Activated CD4-positive, alpha-beta T cell treated with anti-CD3 and anti-CD28 coated beads, Interleukin-2, amount 10 ng/mL, durations not matched to agents 7 days and 5 days (primary cell): ENCODE measurements around the gene RPS6KA3. TPM values are rescaled to one million over a fixed set of nuclear protein-coding genes. Genes with fewer than 3 reads are reported as not detected.
"Not testable (repeated sequence)": the region's sequence is repeated elsewhere in the genome, so short reads cannot be mapped to it uniquely, and the experiment has no call there.

ENCODE experiments used
- CTCF ChIA-PET: fragments of 350-600 bp; sonication (Branson Sonifier 250); formaldehyde crosslinking; loops from one replicate; lab custom pipeline; 2021; ENCODE audit warnings: antibody characterized with exemption; lab: Charles Lee
- POLR2A ChIA-PET: fragments of 350-600 bp; sonication (Branson Sonifier 250); formaldehyde crosslinking; loops from one replicate; lab custom pipeline; 2021; ENCODE audit warnings: antibody characterized with exemption; lab: Charles Lee
- DNase-seq: peaks from one replicate; pipeline ENCODE4 v3.0.0-alpha.2; 2020
- H3K27ac Mint-ChIP-seq: one replicate; pipeline ENCODE4 v1.8.0; 2021; ENCODE audit warnings: mild to moderate bottlenecking, moderate library complexity, mixed read lengths
- H3K27me3 Mint-ChIP-seq: one replicate; pipeline ENCODE4 v1.8.0; 2021; ENCODE audit warnings: mixed read lengths
- H3K36me3 Mint-ChIP-seq: one replicate; pipeline ENCODE4 v1.8.0; 2021; ENCODE audit warnings: low read depth, mixed read lengths
- H3K4me1 Mint-ChIP-seq: one replicate; pipeline ENCODE4 v1.8.0; 2021; ENCODE audit warnings: mixed read lengths
- H3K4me3 Mint-ChIP-seq: one replicate; pipeline ENCODE4 v1.8.0; 2021; ENCODE audit warnings: mild to moderate bottlenecking, moderate library complexity, mixed read lengths
- H3K9me3 Mint-ChIP-seq: one replicate; pipeline ENCODE4 v1.8.0; 2021; ENCODE audit warnings: mixed read lengths
- total RNA-seq, 2 experiments: library from RNA; stranded (reverse); gene quantifications; one replicate each; pipeline ENCODE4 v1.2.3, GENCODE V29; 2021

Gene RPS6KA3
- total RNA-seq, 2 experiments from 2014 or later, result 70.9 to 76.2 TPM

- H3K36me3 Mint-ChIP-seq, H3K27ac Mint-ChIP-seq, H3K9me3 Mint-ChIP-seq, CTCF ChIA-PET, POLR2A ChIA-PET, H3K27me3 Mint-ChIP-seq, DNase-seq, H3K4me1 Mint-ChIP-seq, H3K4me3 Mint-ChIP-seq: not testable (repeated sequence)
These were observed 139.3 kb downstream of the RPS6KA3 start for GRCh38 chrX:20127440-20127839.

GRCh38 chrX:20126833-20127232 is 139.9 kb downstream of the RPS6KA3 start:
- DNase-seq, H3K27ac Mint-ChIP-seq, CTCF ChIA-PET, H3K4me3 Mint-ChIP-seq, H3K36me3 Mint-ChIP-seq, POLR2A ChIA-PET, H3K4me1 Mint-ChIP-seq, H3K9me3 Mint-ChIP-seq, H3K27me3 Mint-ChIP-seq: not testable (repeated sequence)

GRCh38 chrX:20124964-20125363 is 141.7 kb downstream of the RPS6KA3 start:
- CTCF ChIA-PET, result no interaction called here
- no peaks in the 10 kb centered on the region for H3K9me3 Mint-ChIP-seq
- no peaks in the 10 kb centered on the region for H3K4me1 Mint-ChIP-seq
- no peak for DNase-seq
- H3K4me3 Mint-ChIP-seq, result no peak overlapping the region
- H3K27me3 Mint-ChIP-seq, result no peaks in the 10 kb centered on the region
- H3K27ac Mint-ChIP-seq, result no peak overlapping the region
- H3K36me3 Mint-ChIP-seq, result peaks cover 5% of the 10 kb centered on the region
- POLR2A ChIA-PET, result no interaction called here

- ChIA-PET POLR2A (no interaction called here), CTCF (no interaction called here)
- no peak overlapping the region for H3K4me3 Mint-ChIP-seq
- DNase-seq, result no peak
- H3K27me3 Mint-ChIP-seq, result peaks cover 17% of the 10 kb centered on the region
- no peaks in the 10 kb centered on the region for H3K36me3 Mint-ChIP-seq
- peaks cover 13% of the 10 kb centered on the region for H3K4me1 Mint-ChIP-seq
- no peaks in the 10 kb centered on the region for H3K9me3 Mint-ChIP-seq
- H3K27ac Mint-ChIP-seq, result no peak overlapping the region
These were observed 148.5 kb downstream of the RPS6KA3 start for GRCh38 chrX:20118065-20118824.

GRCh38 chrX:20116577-20117240 is 150.0 kb downstream of the RPS6KA3 start, which contains the start of gene MAP7D2:
Gene MAP7D2 (minus strand): TSS chrX:20116907. CDS start chrX:20116879, 28 bp downstream.
- H3K27me3 Mint-ChIP-seq, result peaks cover 17% of the 10 kb centered on the region
- H3K4me3 Mint-ChIP-seq, result no peak within 1 kb of the TSS
- no peaks in the 10 kb centered on the region for H3K36me3 Mint-ChIP-seq
- CTCF ChIA-PET, result no interaction called here
- H3K9me3 Mint-ChIP-seq, result no peaks in the 10 kb centered on the region
- peaks cover 13% of the 10 kb centered on the region for H3K4me1 Mint-ChIP-seq
- H3K27ac Mint-ChIP-seq, result no peak within 1 kb of the TSS
- POLR2A ChIA-PET, result no interaction called here
- no peak for DNase-seq

GRCh38 chrX:20116087-20116576 is 150.6 kb downstream of the RPS6KA3 start:
- Mint-ChIP-seq H3K9me3 (no peaks in the 10 kb centered on the region), H3K27me3 (peaks cover 17% of the 10 kb centered on the region), H3K4me1 (peaks cover 13% of the 10 kb centered on the region), H3K4me3 (no peak overlapping the region), H3K27ac (no peak overlapping the region), H3K36me3 (no peaks in the 10 kb centered on the region)
- POLR2A ChIA-PET, result no interaction called here
- CTCF ChIA-PET, result no interaction called here
- no peak for DNase-seq

GRCh38 chrX:20112022-20112774 is 154.5 kb downstream of the RPS6KA3 start:
- H3K27me3 Mint-ChIP-seq, result peaks cover 14% of the 10 kb centered on the region
- H3K4me3 Mint-ChIP-seq, result no peak overlapping the region
- ChIA-PET CTCF (interaction anchor here (0.7 kb wide), 1 partner anchor 100 kb away, joined by 3 read pairs; no protein-coding TSS in a partner anchor), POLR2A (no interaction called here)
- no peak for DNase-seq
- no peaks in the 10 kb centered on the region for H3K36me3 Mint-ChIP-seq
- no peaks in the 10 kb centered on the region for H3K9me3 Mint-ChIP-seq
- H3K27ac Mint-ChIP-seq, result no peak overlapping the region
- peaks cover 13% of the 10 kb centered on the region for H3K4me1 Mint-ChIP-seq

- DNase-seq, result no peak
- CTCF ChIA-PET, result no interaction called here
- H3K27me3 Mint-ChIP-seq, result peaks cover 13% of the 10 kb centered on the region
These were observed 155.4 kb downstream of the RPS6KA3 start for GRCh38 chrX:20111271-20111670.

GRCh38 chrX:20101934-20102581 is 164.7 kb downstream of the RPS6KA3 start:
- Mint-ChIP-seq H3K4me1 (no peaks in the 10 kb centered on the region), H3K4me3 (no peak overlapping the region), H3K9me3 (no peaks in the 10 kb centered on the region), H3K27me3 (no peaks in the 10 kb centered on the region), H3K27ac (no peak overlapping the region), H3K36me3 (no peaks in the 10 kb centered on the region)
- no peak for DNase-seq
- CTCF ChIA-PET, result interaction anchor here (0.7 kb wide), 1 partner anchor 197 kb away, joined by 3 read pairs; no protein-coding TSS in a partner anchor
- POLR2A ChIA-PET, result no interaction called here

More at GRCh38 chrX:20111271-20111670, 155.4 kb downstream of the RPS6KA3 start:
- Mint-ChIP-seq H3K9me3 (no peaks in the 10 kb centered on the region), H3K4me3 (no peak overlapping the region), H3K27ac (no peak overlapping the region), H3K36me3 (no peaks in the 10 kb centered on the region), H3K4me1 (peaks cover 12% of the 10 kb centered on the region)
- POLR2A ChIA-PET, result no interaction called here

Other genes starting within 250 kb of the RPS6KA3 start
- under 1 TPM; 0.12 to 0.21 TPM for gene MAP7D2, start 150.0 kb downstream of the RPS6KA3 start, total RNA-seq
- 10 to 100 TPM; 54.1 to 59.3 TPM for gene EIF1AX, start 125.1 kb downstream of the RPS6KA3 start, total RNA-seq